Right atrium auricular region (tissue), 2 donors: ENCODE measurements around the gene VIPR1. TPM values are rescaled to one million over a fixed set of nuclear protein-coding genes. Genes with fewer than 3 reads are reported as not detected.
"Not testable (repeated sequence)": the region's sequence is repeated elsewhere in the genome, so short reads cannot be mapped to it uniquely, and the experiment has no call there.

Source experiments
- DNase-seq: peaks from one replicate; pipeline ENCODE4 v3.0.0-alpha.2; 2019; ENCODE audit warnings: low spot score
- H3K27ac ChIP-seq, 2 donors: fragments of 200-600 bp; sonication (generic); 1 replicate in 1 of 2; 2 replicates in 1 of 2; pipeline ENCODE4 v1.5.1; 2016 to 2019
- H3K27me3 ChIP-seq, 2 donors: fragments of 200-600 bp; sonication (generic); one replicate each; pipeline versions ENCODE4 v1.5.1 to v1.6.0; 2017 to 2019
- H3K36me3 ChIP-seq: fragments of 200-600 bp; sonication (generic); one replicate; pipeline ENCODE4 v1.5.1; 2016
- H3K4me1 ChIP-seq, 2 donors: fragments of 200-600 bp; sonication (generic); one replicate each; pipeline versions ENCODE4 v1.5.1 to v1.6.0; 2017 to 2019
- H3K4me3 ChIP-seq, 2 donors: fragments of 200-600 bp; sonication (generic); 1 replicate in 1 of 2; 2 replicates in 1 of 2; pipeline ENCODE4 v1.5.1; 2017 to 2019; ENCODE audit warnings: mild to moderate bottlenecking in 1 of 2, moderate library complexity in 1 of 2
- H3K9me3 ChIP-seq, 2 donors: fragments of 200-600 bp; sonication (generic); one replicate each; pipeline ENCODE4 v1.5.1; 2019
- total RNA-seq, 2 donors: library from RNA; depleted of rRNA; stranded (reverse); fragments of >200 nt; gene quantifications; one replicate each; pipeline ENCODE4 v1.1.0, GENCODE V29; 2016
- TF ChIP-seq, protein P1 (sequence below), 2 donors: fragments of 200-600 bp; sonication (generic); IDR thresholded peaks; one replicate each; pipeline ENCODE4 v1.5.1; 2019; ENCODE audit warnings: antibody characterized with exemption in 2 of 2

Gene VIPR1
- total RNA-seq, 2 donors from 2014 or later = 6.2 to 21.0 TPM

DNA sequence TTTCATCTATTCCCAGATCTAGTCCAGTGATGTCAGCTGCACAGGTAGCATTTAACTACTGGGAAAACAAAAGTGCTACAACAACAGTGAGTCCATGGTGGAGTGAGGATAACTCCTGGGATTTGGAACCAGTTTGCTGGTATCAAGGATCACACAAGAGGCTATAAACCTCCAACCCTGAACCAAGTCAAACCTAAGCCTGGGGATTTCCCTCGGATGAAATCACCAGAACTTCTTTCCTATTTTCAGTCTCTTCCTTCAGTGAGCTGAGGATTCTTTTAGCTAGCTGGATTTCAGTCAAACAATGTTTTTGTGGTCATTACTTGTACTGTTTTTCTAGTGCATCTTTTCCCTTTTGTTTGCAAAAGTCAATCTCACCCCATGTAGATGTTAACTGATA lies 47.8 kb downstream of the VIPR1 start:
- Histone ChIP-seq H3K27me3 (no peaks in the 10 kb centered on the region), H3K27ac (no peak overlapping the region), H3K9me3 (no peaks in the 10 kb centered on the region), H3K36me3 (peaks cover 38% of the 10 kb centered on the region), H3K4me3 (no peak overlapping the region), H3K4me1 (peaks cover 0 to 13% of the 10 kb centered on the region in 2 donors)
- DNase-seq = no peak
- TF ChIP-seq, protein P1, sequence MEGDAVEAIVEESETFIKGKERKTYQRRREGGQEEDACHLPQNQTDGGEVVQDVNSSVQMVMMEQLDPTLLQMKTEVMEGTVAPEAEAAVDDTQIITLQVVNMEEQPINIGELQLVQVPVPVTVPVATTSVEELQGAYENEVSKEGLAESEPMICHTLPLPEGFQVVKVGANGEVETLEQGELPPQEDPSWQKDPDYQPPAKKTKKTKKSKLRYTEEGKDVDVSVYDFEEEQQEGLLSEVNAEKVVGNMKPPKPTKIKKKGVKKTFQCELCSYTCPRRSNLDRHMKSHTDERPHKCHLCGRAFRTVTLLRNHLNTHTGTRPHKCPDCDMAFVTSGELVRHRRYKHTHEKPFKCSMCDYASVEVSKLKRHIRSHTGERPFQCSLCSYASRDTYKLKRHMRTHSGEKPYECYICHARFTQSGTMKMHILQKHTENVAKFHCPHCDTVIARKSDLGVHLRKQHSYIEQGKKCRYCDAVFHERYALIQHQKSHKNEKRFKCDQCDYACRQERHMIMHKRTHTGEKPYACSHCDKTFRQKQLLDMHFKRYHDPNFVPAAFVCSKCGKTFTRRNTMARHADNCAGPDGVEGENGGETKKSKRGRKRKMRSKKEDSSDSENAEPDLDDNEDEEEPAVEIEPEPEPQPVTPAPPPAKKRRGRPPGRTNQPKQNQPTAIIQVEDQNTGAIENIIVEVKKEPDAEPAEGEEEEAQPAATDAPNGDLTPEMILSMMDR (IDR thresholded peaks at IDR 0.05) = no peak

DNA sequence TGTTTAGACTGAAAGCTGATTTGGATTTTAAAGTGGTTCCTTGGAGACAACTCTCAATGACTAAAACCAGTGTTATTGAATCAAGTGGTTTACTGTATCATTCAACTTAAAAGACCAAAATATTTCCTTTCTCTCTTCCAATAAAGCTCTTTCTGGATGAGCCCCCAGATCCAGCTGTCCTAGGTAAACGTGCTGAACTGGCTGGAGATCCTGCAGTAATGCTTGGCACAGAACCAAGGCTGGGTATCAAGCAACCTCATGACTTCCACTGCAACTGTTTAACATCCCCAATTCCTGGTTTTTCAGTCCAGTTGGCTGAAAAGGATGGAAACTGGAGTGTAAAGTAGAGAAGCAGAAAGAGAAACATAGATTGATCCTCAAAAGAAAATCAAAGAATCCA lies 50.4 kb downstream of the VIPR1 start:
- Histone ChIP-seq H3K4me3 (no peak overlapping the region), H3K9me3 (no peaks in the 10 kb centered on the region), H3K4me1 (peaks cover 0 to under 1% of the 10 kb centered on the region in 2 donors), H3K27me3 (no peaks in the 10 kb centered on the region), H3K36me3 (peaks cover 63% of the 10 kb centered on the region), H3K27ac (no peak overlapping the region)
- no peak for DNase-seq
- TF ChIP-seq, protein P1 (IDR thresholded peaks at IDR 0.05) = no peak

DNA sequence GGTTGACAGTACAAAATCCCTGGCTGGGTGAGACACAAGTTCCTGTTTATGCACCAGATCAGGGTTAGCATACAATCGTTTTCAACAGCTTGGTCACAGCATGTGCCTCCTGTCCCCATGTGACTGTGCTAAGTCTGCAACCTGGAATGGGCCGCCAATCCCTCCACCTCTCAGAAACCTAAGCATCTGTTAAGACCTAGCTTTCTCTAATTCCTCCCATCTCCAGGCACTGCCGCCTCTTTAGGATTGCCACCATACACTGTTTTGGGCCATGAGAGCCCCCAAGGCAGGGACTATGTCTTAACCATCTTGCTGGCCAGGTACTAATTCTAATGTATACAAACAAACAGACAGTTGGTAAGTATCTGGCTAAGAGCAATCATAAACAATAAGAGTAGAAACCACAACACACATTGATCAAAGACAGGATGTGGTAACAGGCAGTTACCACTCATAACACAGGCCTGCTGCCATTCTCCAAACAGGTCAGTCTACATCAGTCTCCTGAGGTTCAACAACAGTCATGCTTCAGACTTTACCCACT lies 53.7 kb downstream of the VIPR1 start:
- Histone ChIP-seq H3K36me3 (peaks cover 74% of the 10 kb centered on the region), H3K27me3 (no peaks in the 10 kb centered on the region), H3K9me3 (no peaks in the 10 kb centered on the region), H3K4me1 (no peaks in the 10 kb centered on the region), H3K27ac (no peak overlapping the region), H3K4me3 (no peak overlapping the region)
- TF ChIP-seq, protein P1 (IDR thresholded peaks at IDR 0.05) = no peak
- no peak for DNase-seq

DNA sequence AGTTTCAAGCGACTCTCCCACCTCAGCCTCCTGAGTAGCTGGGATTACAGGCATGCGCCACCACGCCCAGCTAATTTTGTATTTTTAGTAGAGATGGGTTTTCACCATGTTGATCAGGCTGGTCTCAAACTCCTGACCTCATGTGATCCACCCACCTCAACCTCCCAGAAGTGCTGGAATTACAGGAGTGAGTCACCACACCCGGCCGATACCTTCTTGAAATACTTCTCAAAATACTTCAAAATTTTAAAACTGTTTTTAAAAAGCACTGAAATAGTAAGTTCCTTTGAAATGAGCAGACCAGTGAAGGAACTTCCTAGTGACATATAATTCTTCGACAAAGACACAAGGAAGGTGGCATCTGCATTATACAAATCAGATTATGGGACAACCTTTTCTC lies 54.4 kb downstream of the VIPR1 start:
- not testable (repeated sequence) for H3K27me3 ChIP-seq, DNase-seq, H3K4me1 ChIP-seq, H3K9me3 ChIP-seq, H3K4me3 ChIP-seq, H3K27ac ChIP-seq
- peaks cover 79% of the 10 kb centered on the region for H3K36me3 ChIP-seq

DNA sequence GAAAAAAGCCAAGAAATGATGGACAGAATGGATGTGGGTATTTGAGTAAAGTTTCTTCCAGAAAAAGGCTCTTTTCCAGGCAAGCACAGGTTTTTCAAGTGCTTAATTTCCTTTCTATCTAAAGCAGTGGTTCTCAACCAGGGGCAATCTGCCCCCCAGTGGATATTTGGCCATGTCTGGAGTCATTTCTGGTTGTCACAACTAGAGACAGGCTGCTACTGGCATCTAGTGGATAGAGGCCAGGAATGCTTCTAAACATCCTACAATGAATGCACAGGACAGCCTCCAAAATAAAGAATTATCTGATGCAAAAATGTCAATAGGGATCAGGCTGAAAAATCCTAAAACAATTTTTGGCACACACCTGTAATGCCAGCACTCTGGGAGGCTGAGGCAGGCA lies 55.4 kb downstream of the VIPR1 start:
- Histone ChIP-seq H3K27me3 (no peaks in the 10 kb centered on the region), H3K4me3 (no peak overlapping the region), H3K36me3 (peaks cover 85% of the 10 kb centered on the region), H3K27ac (no peak overlapping the region), H3K9me3 (no peaks in the 10 kb centered on the region), H3K4me1 (no peaks in the 10 kb centered on the region)
- TF ChIP-seq, protein P1 (IDR thresholded peaks at IDR 0.05) = peak in 1 of 2 donors; percentile 31
- DNase-seq = no peak

DNA sequence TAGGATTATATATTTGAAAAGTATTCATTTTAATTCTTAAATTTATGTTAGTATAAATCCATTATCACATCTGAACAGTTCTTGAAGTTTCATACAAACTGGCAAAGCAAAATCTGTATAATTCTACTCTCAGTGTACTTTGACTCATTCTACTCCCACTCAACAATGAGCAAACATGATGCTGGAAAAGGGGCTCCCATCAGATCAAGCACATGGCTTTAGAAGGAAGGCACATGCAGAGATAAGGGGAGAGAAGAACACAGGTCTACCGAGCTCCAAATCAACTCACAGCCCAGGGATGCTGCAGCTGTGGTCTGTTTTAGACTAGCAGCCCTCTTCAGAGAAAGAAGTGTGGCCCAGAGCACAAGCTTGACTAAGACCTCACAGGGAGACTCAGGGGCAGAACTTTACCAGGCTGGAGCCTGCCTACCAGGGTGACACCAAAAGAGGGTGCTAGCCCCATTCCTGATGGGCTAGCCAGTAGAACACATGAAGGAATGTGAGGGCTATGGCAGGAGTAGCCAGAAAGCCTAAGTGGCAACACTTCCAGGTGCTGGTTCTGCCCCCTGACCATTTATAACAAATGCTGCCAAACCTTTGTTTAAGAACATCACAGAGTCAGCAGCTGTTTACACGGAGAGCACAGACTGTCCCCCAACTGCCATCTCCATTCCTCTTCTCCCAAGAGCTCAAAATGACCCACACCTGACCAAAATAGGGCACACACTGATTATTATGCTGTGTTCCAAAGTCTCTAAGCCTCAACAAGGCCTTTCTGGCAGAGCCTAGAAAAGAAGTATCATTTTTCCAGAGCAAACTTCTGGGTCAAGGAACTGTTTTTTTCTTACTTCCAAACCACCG lies 59.8 kb downstream of the VIPR1 start:
- TF ChIP-seq, protein P1 (IDR thresholded peaks at IDR 0.05) = no peak
- no peaks in the 10 kb centered on the region for H3K4me1 ChIP-seq
- H3K27ac ChIP-seq = no peak overlapping the region
- peaks cover 70% of the 10 kb centered on the region for H3K36me3 ChIP-seq
- no peaks in the 10 kb centered on the region for H3K27me3 ChIP-seq
- H3K9me3 ChIP-seq = no peaks in the 10 kb centered on the region
- no peak overlapping the region for H3K4me3 ChIP-seq
- no peak for DNase-seq
